Astrocyte (in vitro differentiated cells and primary cell): ENCODE data around the gene ATG16L1. TPM values are rescaled to one million over a fixed set of nuclear protein-coding genes. Genes with fewer than 3 reads are reported as not detected.

ENCODE experiments used
- DNase-seq: peaks from one replicate; pipeline ENCODE4 v3.0.0-alpha.2; 2010; ENCODE audit warnings: low read depth
- FAIRE-seq: peaks from 2 replicates; lab custom pipeline; 2011; peaks lifted over from hg19 to GRCh38; lab: Jason Lieb, UNC
- H2AFZ ChIP-seq: 2 replicates; pipeline ENCODE4 v1.6.0; 2012; ENCODE audit warnings: low read depth, low read length, inconsistent platforms
- H3K27ac ChIP-seq: 2 replicates; pipeline ENCODE4 v1.5.1; 2011; ENCODE audit warnings: low read depth, low read length, inconsistent platforms
- H3K27me3 ChIP-seq: 2 replicates; pipeline ENCODE4 v1.6.0; 2011; ENCODE audit warnings: low read length, inconsistent platforms; ENCODE audit not compliant: insufficient read depth
- H3K36me3 ChIP-seq: 2 replicates; pipeline ENCODE4 v1.5.1; 2011; ENCODE audit warnings: low read length, inconsistent platforms; ENCODE audit not compliant: insufficient read depth
- H3K4me1 ChIP-seq: 2 replicates; pipeline ENCODE4 v1.5.1; 2011; ENCODE audit warnings: low read length, inconsistent platforms; ENCODE audit not compliant: insufficient read depth
- H3K4me2 ChIP-seq: 2 replicates; pipeline ENCODE4 v1.6.0; 2012; ENCODE audit warnings: low read length, inconsistent platforms
- H3K4me3 ChIP-seq: 2 replicates; pipeline ENCODE4 v1.5.1; 2011; ENCODE audit warnings: low read depth, mild to moderate bottlenecking, low read length, inconsistent platforms; ENCODE audit not compliant: insufficient read depth
- H3K79me2 ChIP-seq: 2 replicates; pipeline ENCODE4 v1.6.0; 2012; ENCODE audit warnings: mild to moderate bottlenecking, low read length, inconsistent platforms; ENCODE audit not compliant: insufficient read depth
- H3K9ac ChIP-seq: 2 replicates; pipeline ENCODE4 v1.6.0; 2012; ENCODE audit warnings: mild to moderate bottlenecking, low read length, inconsistent platforms
- H3K9me3 ChIP-seq: 2 replicates; pipeline ENCODE4 v1.5.1; 2012; ENCODE audit warnings: low read depth, mild to moderate bottlenecking, low read length, inconsistent platforms; ENCODE audit not compliant: insufficient read depth
- H4K20me1 ChIP-seq: 2 replicates; pipeline ENCODE4 v1.6.0; 2012; ENCODE audit warnings: low read length, inconsistent platforms; ENCODE audit not compliant: insufficient read depth
- H3K27ac Mint-ChIP-seq: one replicate; pipeline ENCODE4 v1.8.0; 2021; ENCODE audit warnings: mild to moderate bottlenecking, mixed read lengths; ENCODE audit not compliant: unreplicated experiment
- H3K27me3 Mint-ChIP-seq: one replicate; pipeline ENCODE4 v1.8.0; 2021; ENCODE audit warnings: low read depth, mixed read lengths; ENCODE audit not compliant: unreplicated experiment
- H3K36me3 Mint-ChIP-seq: one replicate; pipeline ENCODE4 v1.8.0; 2021; ENCODE audit warnings: low read depth, mixed read lengths; ENCODE audit not compliant: unreplicated experiment
- H3K4me1 Mint-ChIP-seq: one replicate; pipeline ENCODE4 v1.8.0; 2021; ENCODE audit warnings: low read depth, mixed read lengths; ENCODE audit not compliant: unreplicated experiment
- H3K4me3 Mint-ChIP-seq: one replicate; pipeline ENCODE4 v1.8.0; 2021; ENCODE audit warnings: mild to moderate bottlenecking, moderate library complexity, mixed read lengths; ENCODE audit not compliant: unreplicated experiment
- H3K9me3 Mint-ChIP-seq: one replicate; pipeline ENCODE4 v1.8.0; 2021; ENCODE audit warnings: mild to moderate bottlenecking, mixed read lengths; ENCODE audit not compliant: unreplicated experiment
- EZH2 ChIP-seq: IDR thresholded peaks from 2 replicates; pipeline ENCODE4 v1.6.1; 2012; ENCODE audit warnings: mild to moderate bottlenecking, low read length, inconsistent platforms; ENCODE audit not compliant: insufficient read depth
- total RNA-seq: library from RNA; stranded (reverse); gene quantifications from 2 replicates; pipeline ENCODE4 v1.2.1, GENCODE V29; 2021
- TF ChIP-seq, protein P1 (sequence below): IDR thresholded peaks from 2 replicates; pipeline ENCODE4 v1.5.1; 2011; ENCODE audit warnings: low read depth, mild to moderate bottlenecking, inconsistent platforms, low read length, moderate library complexity; ENCODE audit not compliant: insufficient read depth

ATG16L1 gene
- total RNA-seq, 1 donor from 2014 or later: 31.6 TPM

DNA sequence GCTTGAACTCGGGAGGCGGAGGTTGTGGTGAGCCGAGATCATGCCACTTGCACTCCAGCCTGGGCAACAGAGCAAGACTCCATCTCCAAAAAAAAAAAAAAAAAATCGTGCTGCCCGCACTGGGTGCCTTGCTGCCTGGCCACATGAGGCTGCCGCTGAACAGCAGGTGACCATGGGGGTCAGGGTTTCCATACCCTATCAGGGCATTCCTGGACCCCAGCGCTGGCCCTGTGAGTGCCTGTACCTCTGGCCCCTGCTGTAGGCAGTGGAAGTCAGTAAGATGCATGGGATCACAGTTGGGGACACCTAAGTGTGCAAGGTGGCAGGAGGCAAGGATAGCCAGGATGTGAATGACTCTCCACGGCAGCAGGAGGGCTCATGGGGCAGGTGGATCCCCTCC lies 75.0 kb downstream of the ATG16L1 start:
- no peak overlapping the region for H3K4me3 ChIP-seq
- H3K36me3 ChIP-seq: no peaks in the 10 kb centered on the region
- no peak for TF ChIP-seq EZH2
- TF ChIP-seq, protein P1, sequence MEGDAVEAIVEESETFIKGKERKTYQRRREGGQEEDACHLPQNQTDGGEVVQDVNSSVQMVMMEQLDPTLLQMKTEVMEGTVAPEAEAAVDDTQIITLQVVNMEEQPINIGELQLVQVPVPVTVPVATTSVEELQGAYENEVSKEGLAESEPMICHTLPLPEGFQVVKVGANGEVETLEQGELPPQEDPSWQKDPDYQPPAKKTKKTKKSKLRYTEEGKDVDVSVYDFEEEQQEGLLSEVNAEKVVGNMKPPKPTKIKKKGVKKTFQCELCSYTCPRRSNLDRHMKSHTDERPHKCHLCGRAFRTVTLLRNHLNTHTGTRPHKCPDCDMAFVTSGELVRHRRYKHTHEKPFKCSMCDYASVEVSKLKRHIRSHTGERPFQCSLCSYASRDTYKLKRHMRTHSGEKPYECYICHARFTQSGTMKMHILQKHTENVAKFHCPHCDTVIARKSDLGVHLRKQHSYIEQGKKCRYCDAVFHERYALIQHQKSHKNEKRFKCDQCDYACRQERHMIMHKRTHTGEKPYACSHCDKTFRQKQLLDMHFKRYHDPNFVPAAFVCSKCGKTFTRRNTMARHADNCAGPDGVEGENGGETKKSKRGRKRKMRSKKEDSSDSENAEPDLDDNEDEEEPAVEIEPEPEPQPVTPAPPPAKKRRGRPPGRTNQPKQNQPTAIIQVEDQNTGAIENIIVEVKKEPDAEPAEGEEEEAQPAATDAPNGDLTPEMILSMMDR: no peak
- peaks cover 13% of the 10 kb centered on the region for H3K27me3 Mint-ChIP-seq
- H3K27ac ChIP-seq: no peak overlapping the region
- H3K27me3 ChIP-seq: peaks cover 2% of the 10 kb centered on the region
- H3K4me1 ChIP-seq: peaks cover 7% of the 10 kb centered on the region
- H2AFZ ChIP-seq: no peak overlapping the region
- H3K9me3 Mint-ChIP-seq: no peaks in the 10 kb centered on the region
- no peaks in the 10 kb centered on the region for H4K20me1 ChIP-seq
- H3K4me2 ChIP-seq: no peak overlapping the region
- no peak overlapping the region for H3K9ac ChIP-seq
- DNase-seq: no peak
- no peak overlapping the region for H3K27ac Mint-ChIP-seq
- H3K4me3 Mint-ChIP-seq: no peak overlapping the region
- peaks cover 11% of the 10 kb centered on the region for H3K4me1 Mint-ChIP-seq
- FAIRE-seq: no peak
- no peaks in the 10 kb centered on the region for H3K9me3 ChIP-seq
- no peaks in the 10 kb centered on the region for H3K79me2 ChIP-seq
- H3K36me3 Mint-ChIP-seq: no peaks in the 10 kb centered on the region

DNA sequence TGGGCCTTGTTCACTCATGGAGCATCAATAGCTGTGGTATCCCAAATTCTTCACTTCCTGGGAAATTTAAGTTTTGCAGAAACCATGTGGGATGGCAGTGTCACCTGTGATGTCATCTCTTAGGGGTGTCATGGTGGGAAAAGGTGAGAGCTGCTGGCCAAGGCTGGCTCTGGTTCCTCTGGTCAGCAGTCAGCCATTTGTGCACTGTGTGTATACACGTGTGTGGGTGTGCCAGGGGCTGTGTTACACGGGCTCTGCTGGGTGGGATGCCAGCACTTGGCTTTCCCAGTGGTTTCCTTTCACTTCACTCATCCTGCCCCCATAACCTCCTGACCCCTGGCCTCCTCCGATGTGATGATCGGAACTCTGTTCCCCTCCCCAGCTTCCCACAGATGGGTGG lies 77.4 kb downstream of the ATG16L1 start:
- Histone ChIP-seq H3K27ac (no peak overlapping the region), H3K4me2 (no peak overlapping the region), H3K36me3 (no peaks in the 10 kb centered on the region), H3K4me3 (no peak overlapping the region), H3K9ac (no peak overlapping the region), H3K79me2 (no peaks in the 10 kb centered on the region), H3K27me3 (peaks cover 3% of the 10 kb centered on the region), H2AFZ (no peak overlapping the region), H3K4me1 (peaks cover 7% of the 10 kb centered on the region), H3K9me3 (no peaks in the 10 kb centered on the region), H4K20me1 (no peaks in the 10 kb centered on the region)
- no peaks in the 10 kb centered on the region for H3K9me3 Mint-ChIP-seq
- no peak overlapping the region for H3K4me3 Mint-ChIP-seq
- peaks cover 18% of the 10 kb centered on the region for H3K27me3 Mint-ChIP-seq
- H3K27ac Mint-ChIP-seq: no peak overlapping the region
- TF ChIP-seq EZH2: no peak
- TF ChIP-seq, protein P1: no peak
- no peak for DNase-seq
- H3K36me3 Mint-ChIP-seq: no peaks in the 10 kb centered on the region
- FAIRE-seq: no peak
- H3K4me1 Mint-ChIP-seq: peaks cover 11% of the 10 kb centered on the region

DNA sequence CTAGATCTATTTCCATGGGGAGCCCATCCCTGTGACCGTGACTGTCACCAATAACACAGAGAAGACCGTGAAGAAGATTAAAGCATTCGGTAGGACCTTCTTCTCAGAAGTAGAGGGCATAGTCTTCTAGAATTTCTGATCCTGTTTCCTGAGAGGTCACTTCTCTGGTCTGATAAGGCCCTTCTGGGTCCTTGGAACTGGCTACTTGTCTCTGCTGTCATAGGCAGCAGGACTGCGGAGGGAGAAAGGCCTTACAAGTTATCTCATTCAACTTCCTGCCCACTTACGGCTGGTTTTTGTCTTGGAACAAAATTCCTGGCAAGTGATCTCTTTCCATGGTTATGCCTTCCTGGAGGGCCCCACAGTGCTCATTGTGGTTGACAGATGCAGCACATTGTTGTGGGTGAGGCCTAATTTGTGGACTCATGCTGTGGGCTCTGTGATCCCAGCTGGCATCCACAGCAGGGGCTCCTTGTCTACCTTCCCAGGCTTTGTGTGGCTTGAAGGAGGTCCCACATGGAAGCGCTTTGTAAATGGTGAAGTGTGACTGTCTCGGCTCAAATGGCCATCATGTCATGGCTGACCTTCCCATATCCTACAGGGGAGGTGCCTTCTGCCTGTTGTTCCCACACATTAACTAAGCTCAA lies 78.1 kb downstream of the ATG16L1 start:
- Histone ChIP-seq H3K9ac (no peak overlapping the region), H2AFZ (peak overlapping the region; percentile 14), H3K27ac (no peak overlapping the region), H4K20me1 (no peaks in the 10 kb centered on the region), H3K4me1 (peaks cover 7% of the 10 kb centered on the region), H3K9me3 (no peaks in the 10 kb centered on the region), H3K4me2 (peak overlapping the region; percentile 6), H3K36me3 (no peaks in the 10 kb centered on the region), H3K79me2 (no peaks in the 10 kb centered on the region), H3K27me3 (peaks cover 3% of the 10 kb centered on the region), H3K4me3 (no peak overlapping the region)
- TF ChIP-seq, protein P1: no peak
- TF ChIP-seq EZH2: no peak
- peaks cover 11% of the 10 kb centered on the region for H3K4me1 Mint-ChIP-seq
- no peak overlapping the region for H3K4me3 Mint-ChIP-seq
- H3K27ac Mint-ChIP-seq: peak overlapping the region; percentile 87
- FAIRE-seq: no peak
- peaks cover 20% of the 10 kb centered on the region for H3K27me3 Mint-ChIP-seq
- DNase-seq: peak; percentile 39
- H3K9me3 Mint-ChIP-seq: no peaks in the 10 kb centered on the region
- no peaks in the 10 kb centered on the region for H3K36me3 Mint-ChIP-seq
